ENCODE results near the gene ACTC1.

GRCh38 chr15:34795267-34796081 is at the start of gene ACTC1:
- TF ChIP-seq CTCF (IDR thresholded peaks at IDR 0.05), result no peak
- TF ChIP-seq POLR2A (IDR thresholded peaks at IDR 0.05), result no peak

Measured in esophagus squamous epithelium (tissue), 4 donors.